NCI-H526 treated with DMSO at 0.1 percent for 48 hours (cell line): ENCODE results near the gene DAD1.
"Not testable (repeated sequence)": the region's sequence is repeated elsewhere in the genome, so short reads cannot be mapped to it uniquely, and the experiment has no call there.

ENCODE experiments used
- DNase-seq: peaks from one replicate; lab custom pipeline; 2025; lab: John Stamatoyannopoulos, UW

Gene DAD1

GRCh38 chr14:22598896-22599244, 9.8 kb upstream of the DAD1 start:
- DNase-seq = no peak

- DNase-seq = peak; percentile 27
Measured at GRCh38 chr14:22598099-22598895, 9.3 kb upstream of the DAD1 start, which contains the start of gene ABHD4. Gene ABHD4, plus strand, starts transcription at chr14:22598300. Its CDS starts 7 bp downstream, at chr14:22598307.

- no peak for DNase-seq
Measured at GRCh38 chr14:22597771-22598098, 8.7 kb upstream of the DAD1 start.

GRCh38 chr14:22597265-22597664, 8.2 kb upstream of the DAD1 start:
- DNase-seq = no peak

- no peak for DNase-seq
Measured at GRCh38 chr14:22596354-22596879, 7.4 kb upstream of the DAD1 start.

GRCh38 chr14:22594156-22594716, 5.2 kb upstream of the DAD1 start:
- DNase-seq = no peak

- DNase-seq = no peak
Measured at GRCh38 chr14:22593601-22594000, 4.6 kb upstream of the DAD1 start.

- no peak for DNase-seq
Measured at GRCh38 chr14:22593189-22593588, 4.2 kb upstream of the DAD1 start.

GRCh38 chr14:22588526-22589095, 413 bp downstream of the DAD1 start:
- no peak for DNase-seq

GRCh38 chr14:22587677-22588422, 1.2 kb downstream of the DAD1 start:
- not testable (repeated sequence) for DNase-seq

GRCh38 chr14:22587247-22587646, 1.8 kb downstream of the DAD1 start:
- no peak for DNase-seq

- DNase-seq = no peak
Measured at GRCh38 chr14:22583994-22584393, 5.0 kb downstream of the DAD1 start.

GRCh38 chr14:22580625-22581024, 8.4 kb downstream of the DAD1 start:
- DNase-seq = no peak

GRCh38 chr14:22579881-22580280, 9.1 kb downstream of the DAD1 start:
- no peak for DNase-seq

- DNase-seq = no peak
Measured at GRCh38 chr14:22579236-22579635, 9.8 kb downstream of the DAD1 start.

- peak; percentile 11 for DNase-seq
Measured at GRCh38 chr14:22577334-22577908, 11.6 kb downstream of the DAD1 start.

GRCh38 chr14:22573804-22574203, 15.2 kb downstream of the DAD1 start:
- DNase-seq = no peak

GRCh38 chr14:22572562-22573058, 16.4 kb downstream of the DAD1 start:
- DNase-seq = no peak

- DNase-seq = peak; percentile 28
Measured at GRCh38 chr14:22570132-22570949, 18.7 kb downstream of the DAD1 start.

- no peak for DNase-seq
Measured at GRCh38 chr14:22569737-22570131, 19.3 kb downstream of the DAD1 start.

- no peak for DNase-seq
Measured at GRCh38 chr14:22569106-22569736, 19.8 kb downstream of the DAD1 start.
